Measurements from ENCODE around the gene CLUH. TPM values are rescaled to one million over a fixed set of nuclear protein-coding genes. Genes with fewer than 3 reads are reported as not detected.

Gene CLUH
- total RNA-seq, 2 experiments from 2014 or later: 107 to 123 TPM

DNA sequence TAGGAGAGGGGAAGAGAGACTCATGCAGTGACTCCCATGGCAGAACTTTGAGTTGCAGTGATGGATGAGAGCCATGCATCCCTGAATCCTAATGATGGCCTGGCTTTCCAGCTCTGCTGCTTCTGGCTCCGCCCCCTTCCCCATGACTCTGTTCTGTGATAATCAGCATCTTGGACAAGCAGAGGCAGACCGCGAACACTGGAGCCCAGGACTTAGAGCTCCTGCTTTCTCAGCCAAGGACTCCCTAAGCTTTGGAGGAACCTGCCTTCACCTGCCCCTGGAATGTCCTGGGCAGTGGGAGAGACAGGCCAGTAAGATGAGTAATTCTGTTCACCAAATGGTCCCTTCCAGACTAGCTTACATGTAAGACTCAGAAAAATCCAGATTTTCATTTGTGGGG is 25.4 kb upstream of the CLUH start:
- ChIA-PET CTCF (interaction anchor here (0.5 kb wide), 1 partner anchor 112 kb away, joined by 3 read pairs; no protein-coding TSS in a partner anchor), POLR2A (no interaction called here)
- ATAC-seq (no peak), DNase-seq (no peak)
- H3K36me3 Mint-ChIP-seq (ENCODE audit: low read depth): no peaks in the 10 kb centered on the region
- H3K4me3 Mint-ChIP-seq: no peak overlapping the region
- H3K27ac Mint-ChIP-seq: no peak overlapping the region
- peaks cover 9% of the 10 kb centered on the region for H3K27me3 Mint-ChIP-seq
- no peaks in the 10 kb centered on the region for H3K4me1 Mint-ChIP-seq
- intact Hi-C loops (cut with DNase I, micrococcal nuclease): no loop called here
- H3K9me3 Mint-ChIP-seq (ENCODE audit: low read depth): no peaks in the 10 kb centered on the region

DNA sequence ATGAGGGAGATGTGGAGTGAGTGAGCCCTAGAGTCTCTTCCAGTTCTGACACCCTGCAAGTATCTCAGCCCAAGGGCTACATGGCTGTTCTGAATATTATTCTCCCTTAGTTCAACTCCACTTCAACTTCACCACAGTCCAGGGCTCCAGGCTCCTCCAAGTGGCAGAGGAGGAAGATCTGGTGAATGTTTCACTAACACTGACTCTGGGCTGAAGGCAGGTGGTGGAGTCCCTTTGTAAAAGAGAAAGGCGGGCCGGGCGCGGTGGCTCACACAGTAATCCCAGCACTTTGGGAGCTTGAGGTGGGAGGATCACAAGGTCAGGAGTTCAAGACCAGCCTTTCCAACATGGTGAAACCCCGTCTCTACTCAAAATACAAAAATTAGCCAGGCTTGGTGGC is 24.3 kb upstream of the CLUH start:
- ChIA-PET CTCF (no interaction called here), POLR2A (no interaction called here)
- no peak for ATAC-seq
- intact Hi-C loops (cut with DNase I, micrococcal nuclease): no loop called here
- H3K4me1 Mint-ChIP-seq: no peaks in the 10 kb centered on the region
- no peaks in the 10 kb centered on the region for H3K9me3 Mint-ChIP-seq (ENCODE audit: low read depth)
- no peak overlapping the region for H3K27ac Mint-ChIP-seq
- no peak for DNase-seq
- H3K36me3 Mint-ChIP-seq (ENCODE audit: low read depth): no peaks in the 10 kb centered on the region
- H3K4me3 Mint-ChIP-seq: no peak overlapping the region
- peaks cover 8% of the 10 kb centered on the region for H3K27me3 Mint-ChIP-seq

DNA sequence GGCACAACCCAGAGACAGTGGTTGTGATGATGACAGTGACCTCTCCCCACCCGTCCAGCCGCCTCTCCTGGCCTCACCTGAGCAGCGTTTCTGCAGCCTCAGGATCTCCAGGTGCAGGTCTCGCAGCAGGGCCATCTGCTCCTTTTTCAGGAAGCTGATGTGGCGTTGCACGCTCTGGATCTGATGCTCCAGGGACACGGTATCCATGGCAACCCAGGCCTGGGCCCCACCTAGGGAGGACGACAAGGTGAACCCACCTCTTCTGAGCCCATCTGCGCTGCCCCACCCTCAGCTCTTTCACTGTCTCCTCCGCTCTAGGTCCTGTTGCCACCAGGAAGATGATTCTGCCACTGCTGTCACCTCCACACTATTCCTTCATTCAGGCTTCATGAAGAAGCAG is 23.4 kb upstream of the CLUH start:
- CTCF ChIA-PET: no interaction called here
- POLR2A ChIA-PET: no interaction called here
- Mint-ChIP-seq H3K27ac (no peak overlapping the region), H3K4me3 (no peak overlapping the region), H3K4me1 (no peaks in the 10 kb centered on the region), H3K36me3 (ENCODE audit: low read depth) (no peaks in the 10 kb centered on the region), H3K27me3 (peaks cover 10% of the 10 kb centered on the region), H3K9me3 (ENCODE audit: low read depth) (no peaks in the 10 kb centered on the region)
- no peak for ATAC-seq
- intact Hi-C loops (cut with DNase I, micrococcal nuclease): no loop called here
- DNase-seq: no peak

DNA sequence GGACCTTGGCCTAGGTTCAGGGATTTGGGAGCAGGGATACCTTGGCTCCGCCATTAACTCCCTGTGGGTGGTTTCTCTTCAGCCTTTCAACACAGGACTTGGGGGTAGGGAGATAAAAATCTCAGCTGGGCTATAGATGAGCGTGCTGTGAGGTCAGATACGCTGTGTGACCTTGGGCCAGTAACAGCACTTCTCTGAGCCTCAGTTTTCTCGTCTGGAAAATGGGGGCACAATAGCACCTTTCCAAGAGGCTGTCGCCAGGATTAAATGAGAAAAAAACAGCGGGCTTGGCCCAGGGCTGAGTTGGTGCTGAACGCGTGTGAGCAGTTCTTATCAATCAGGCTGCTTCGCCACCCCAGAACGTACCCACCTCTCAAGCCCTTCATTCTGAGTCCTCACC is 20.2 kb upstream of the CLUH start:
- intact Hi-C loops (cut with DNase I, micrococcal nuclease): no loop called here
- DNase-seq (no peak), ATAC-seq (no peak)
- ChIA-PET CTCF (no interaction called here), POLR2A (no interaction called here)
- no peak overlapping the region for H3K27ac Mint-ChIP-seq
- H3K27me3 Mint-ChIP-seq: peaks cover 15% of the 10 kb centered on the region
- no peaks in the 10 kb centered on the region for H3K4me1 Mint-ChIP-seq
- no peak overlapping the region for H3K4me3 Mint-ChIP-seq
- H3K36me3 Mint-ChIP-seq (ENCODE audit: low read depth): no peaks in the 10 kb centered on the region
- no peaks in the 10 kb centered on the region for H3K9me3 Mint-ChIP-seq (ENCODE audit: low read depth)

- ATAC-seq: no peak
- ChIA-PET CTCF (no interaction called here), POLR2A (no interaction called here)
- Mint-ChIP-seq H3K4me1 (no peaks in the 10 kb centered on the region), H3K27me3 (peaks cover 15% of the 10 kb centered on the region), H3K4me3 (no peak overlapping the region), H3K36me3 (ENCODE audit: low read depth) (no peaks in the 10 kb centered on the region), H3K9me3 (ENCODE audit: low read depth) (no peaks in the 10 kb centered on the region), H3K27ac (no peak overlapping the region)
- intact Hi-C loops (cut with DNase I, micrococcal nuclease): no loop called here
- DNase-seq: no peak
Measured at GRCh38 chr17:2730764-2731353, 19.3 kb upstream of the CLUH start.

DNA sequence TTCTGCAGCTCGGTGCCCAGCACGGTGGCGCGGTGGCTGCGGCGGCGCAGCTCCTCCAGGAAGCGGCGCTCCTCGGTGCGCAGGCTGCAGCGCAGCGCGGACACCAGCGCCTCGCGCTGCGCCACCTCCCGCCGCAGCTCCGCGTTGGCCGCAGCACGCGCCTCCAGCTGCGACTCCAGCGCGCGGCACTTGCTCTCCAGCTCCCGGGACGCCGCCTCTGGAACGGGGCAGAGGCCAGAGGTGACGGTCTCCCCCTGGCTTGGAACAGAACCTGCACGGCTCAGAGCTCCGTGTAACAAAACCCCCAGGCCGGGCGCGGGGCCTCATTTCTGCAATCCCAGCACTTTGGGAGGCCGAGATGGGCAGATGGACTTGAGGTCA is 13.2 kb upstream of the CLUH start:
- H3K9me3 Mint-ChIP-seq (ENCODE audit: low read depth): no peaks in the 10 kb centered on the region
- peaks cover 16% of the 10 kb centered on the region for H3K4me1 Mint-ChIP-seq
- H3K27ac Mint-ChIP-seq: no peak overlapping the region
- ChIA-PET CTCF (interaction anchor here (0.6 to 1.1 kb wide), 5 partner anchors 14 to 61 kb away, joined by 3 to 8 read pairs (median 4); no protein-coding TSS in a partner anchor), POLR2A (interaction anchor here (0.6 kb wide), 1 partner anchor 10 kb away, joined by 3 read pairs; no protein-coding TSS in a partner anchor)
- ATAC-seq: peak; percentile 82
- peaks cover 10% of the 10 kb centered on the region for H3K27me3 Mint-ChIP-seq
- H3K4me3 Mint-ChIP-seq: peak overlapping the region; percentile 41
- DNase-seq: peak; percentile 72
- intact Hi-C loops (cut with DNase I, micrococcal nuclease): no loop called here
- H3K36me3 Mint-ChIP-seq (ENCODE audit: low read depth): no peaks in the 10 kb centered on the region

DNA sequence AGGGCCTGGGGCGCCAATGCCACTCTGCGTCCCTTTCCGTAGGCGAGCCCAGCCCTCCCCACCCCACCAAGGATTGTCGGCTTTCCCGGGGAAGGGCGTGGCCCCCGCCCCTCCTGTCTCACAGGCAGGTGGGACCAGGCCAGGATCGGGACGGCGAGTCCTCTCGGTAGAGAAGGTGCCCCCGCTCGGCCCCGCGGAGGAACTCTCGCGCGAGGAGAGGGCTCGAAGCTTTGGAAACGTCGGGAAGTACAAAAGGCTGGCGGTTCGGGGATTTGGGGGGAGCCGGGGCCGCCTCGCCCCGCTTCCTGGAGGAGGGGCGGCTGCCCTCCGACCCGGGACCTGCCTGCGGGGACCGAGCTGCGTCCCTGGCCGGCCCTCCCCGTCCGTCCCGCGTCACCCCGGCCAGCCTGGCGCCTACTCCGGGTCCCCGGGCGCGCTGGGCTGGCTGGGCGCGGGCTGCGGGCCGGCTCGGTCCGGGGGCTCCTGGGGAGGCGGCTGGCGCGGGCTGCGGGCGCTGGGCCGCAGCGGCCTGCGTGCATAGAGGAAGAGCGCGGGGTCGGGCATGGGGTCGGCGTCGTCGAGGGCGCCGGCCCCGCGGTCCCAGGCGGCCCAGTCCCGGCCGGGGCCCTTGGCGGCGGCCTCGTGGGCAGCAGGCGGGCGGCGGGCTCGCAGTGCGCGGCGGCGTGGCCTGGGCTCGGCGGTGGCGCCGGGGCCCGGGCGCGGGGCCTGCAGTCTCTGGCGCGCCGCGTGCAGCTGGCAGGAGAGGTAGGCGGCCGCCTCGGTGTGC is 12.6 kb upstream of the CLUH start:
- no peak overlapping the region for H3K4me3 Mint-ChIP-seq
- intact Hi-C loops (cut with DNase I, micrococcal nuclease): no loop called here
- no peaks in the 10 kb centered on the region for H3K9me3 Mint-ChIP-seq (ENCODE audit: low read depth)
- ChIA-PET POLR2A (interaction anchor here (0.6 kb wide), 1 partner anchor 10 kb away, joined by 3 read pairs; no protein-coding TSS in a partner anchor), CTCF (interaction anchor here (0.6 to 2.2 kb wide), 6 partner anchors 15 to 342 kb away, joined by 3 to 9 read pairs (median 4); no protein-coding TSS in a partner anchor)
- no peak overlapping the region for H3K27ac Mint-ChIP-seq
- H3K36me3 Mint-ChIP-seq (ENCODE audit: low read depth): no peaks in the 10 kb centered on the region
- peaks cover 10% of the 10 kb centered on the region for H3K27me3 Mint-ChIP-seq
- DNase-seq: peak; percentile 24
- peak; percentile 22 for ATAC-seq
- H3K4me1 Mint-ChIP-seq: peaks cover 16% of the 10 kb centered on the region

- CTCF ChIA-PET: interaction anchor here (0.6 to 2.2 kb wide), 3 partner anchors 11 to 342 kb away, joined by 3 to 9 read pairs (median 3); no protein-coding TSS in a partner anchor
- no peak overlapping the region for H3K4me3 Mint-ChIP-seq
- peaks cover 18% of the 10 kb centered on the region for H3K4me1 Mint-ChIP-seq
- no peak overlapping the region for H3K27ac Mint-ChIP-seq
- DNase-seq (no peak), ATAC-seq (no peak)
- no peaks in the 10 kb centered on the region for H3K9me3 Mint-ChIP-seq (ENCODE audit: low read depth)
- no peaks in the 10 kb centered on the region for H3K36me3 Mint-ChIP-seq (ENCODE audit: low read depth)
- H3K27me3 Mint-ChIP-seq: peaks cover 10% of the 10 kb centered on the region
- POLR2A ChIA-PET: no interaction called here
- intact Hi-C loops (cut with DNase I, micrococcal nuclease): no loop called here
Measured at GRCh38 chr17:2723505-2723996, 12.0 kb upstream of the CLUH start.

GRCh38 chr17:2722611-2723010 is 11.0 kb upstream of the CLUH start:
- ATAC-seq (no peak), DNase-seq (no peak)
- peaks cover 18% of the 10 kb centered on the region for H3K4me1 Mint-ChIP-seq
- intact Hi-C loops (cut with DNase I, micrococcal nuclease): no loop called here
- ChIA-PET CTCF (interaction anchor here (2.2 kb wide), 1 partner anchor 64 kb away, joined by 9 read pairs; no protein-coding TSS in a partner anchor), POLR2A (no interaction called here)
- no peaks in the 10 kb centered on the region for H3K36me3 Mint-ChIP-seq (ENCODE audit: low read depth)
- no peak overlapping the region for H3K4me3 Mint-ChIP-seq
- H3K27me3 Mint-ChIP-seq: peaks cover 10% of the 10 kb centered on the region
- H3K27ac Mint-ChIP-seq: no peak overlapping the region
- no peaks in the 10 kb centered on the region for H3K9me3 Mint-ChIP-seq (ENCODE audit: low read depth)

DNA sequence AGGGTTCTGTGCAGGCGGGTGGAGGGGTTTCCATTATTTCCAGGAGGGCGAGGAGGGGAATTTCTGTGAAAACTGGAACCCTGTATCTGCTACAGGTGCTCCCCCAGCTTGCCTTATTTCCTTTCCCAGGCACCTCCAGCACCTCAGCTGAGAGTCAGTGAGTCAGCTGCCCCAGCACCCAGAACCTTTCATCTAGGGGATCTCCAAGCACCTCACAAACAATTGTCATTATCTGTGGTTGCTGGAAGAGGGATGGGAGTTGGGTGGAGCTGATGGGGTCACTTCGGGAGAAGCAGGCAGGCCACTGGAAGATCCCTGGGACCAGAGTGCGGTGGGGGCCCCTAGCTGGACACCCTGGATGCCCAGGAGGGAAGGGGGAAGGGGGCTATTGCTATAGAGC is 10.0 kb upstream of the CLUH start:
- intact Hi-C loops (cut with DNase I, micrococcal nuclease): no loop called here
- peak; percentile 79 for ATAC-seq
- Mint-ChIP-seq H3K27me3 (peaks cover 6% of the 10 kb centered on the region), H3K27ac (no peak overlapping the region), H3K9me3 (ENCODE audit: low read depth) (no peaks in the 10 kb centered on the region), H3K4me1 (peaks cover 18% of the 10 kb centered on the region), H3K36me3 (ENCODE audit: low read depth) (no peaks in the 10 kb centered on the region), H3K4me3 (no peak overlapping the region)
- DNase-seq: peak; percentile 75
- ChIA-PET POLR2A (interaction anchor here (1.0 kb wide), 1 partner anchor 315 kb away, joined by 3 read pairs; no protein-coding TSS in a partner anchor), CTCF (interaction anchor here (0.7 to 2.2 kb wide), 2 partner anchors 30 to 65 kb away, joined by 3 to 9 read pairs; no protein-coding TSS in a partner anchor)

GRCh38 chr17:2719861-2720260 is 8.3 kb upstream of the CLUH start:
- intact Hi-C loops (cut with DNase I, micrococcal nuclease): no loop called here
- DNase-seq (no peak), ATAC-seq (no peak)
- ChIA-PET CTCF (interaction anchor here (0.6 kb wide), 1 partner anchor 914 kb away, joined by 3 read pairs; no protein-coding TSS in a partner anchor), POLR2A (interaction anchor here (0.5 kb wide), 1 partner anchor 1118 kb away, joined by 3 read pairs; no protein-coding TSS in a partner anchor)
- Mint-ChIP-seq H3K36me3 (ENCODE audit: low read depth) (no peaks in the 10 kb centered on the region), H3K4me3 (no peak overlapping the region), H3K9me3 (ENCODE audit: low read depth) (no peaks in the 10 kb centered on the region), H3K4me1 (peaks cover 15% of the 10 kb centered on the region), H3K27me3 (no peaks in the 10 kb centered on the region), H3K27ac (no peak overlapping the region)
